CD4-positive, alpha-beta T cell treated with Interleukin-1 beta for 1 hour (primary cell): ENCODE measurements around the gene KCNMA1.

ENCODE experiments used
- DNase-seq, 2 donors: peaks; one replicate each; pipeline ENCODE4 v3.0.0-alpha.2; 2020 to 2022

KCNMA1 gene

GRCh38 chr10:77504196-77504872, 133.3 kb downstream of the KCNMA1 start:
- no peak for DNase-seq

- DNase-seq, result no peak
These were observed 135.8 kb downstream of the KCNMA1 start for GRCh38 chr10:77501846-77502261.

- no peak for DNase-seq
These were observed 136.3 kb downstream of the KCNMA1 start for GRCh38 chr10:77501152-77501845.

- no peak for DNase-seq
These were observed 136.9 kb downstream of the KCNMA1 start for GRCh38 chr10:77500754-77501151.

- no peak for DNase-seq
These were observed 138.8 kb downstream of the KCNMA1 start for GRCh38 chr10:77498829-77499228.

- DNase-seq, result no peak
These were observed 139.4 kb downstream of the KCNMA1 start for GRCh38 chr10:77498210-77498609.

- DNase-seq, result no peak
These were observed 139.9 kb downstream of the KCNMA1 start for GRCh38 chr10:77497748-77498147.

GRCh38 chr10:77496941-77497420, 140.6 kb downstream of the KCNMA1 start:
- DNase-seq, result no peak

- no peak for DNase-seq
These were observed 142.7 kb downstream of the KCNMA1 start for GRCh38 chr10:77494756-77495541.

GRCh38 chr10:77494327-77494726, 143.3 kb downstream of the KCNMA1 start:
- DNase-seq, result no peak

GRCh38 chr10:77493851-77494261, 143.8 kb downstream of the KCNMA1 start:
- no peak for DNase-seq

GRCh38 chr10:77493239-77493806, 144.3 kb downstream of the KCNMA1 start:
- DNase-seq, result no peak

GRCh38 chr10:77492368-77492994, 145.1 kb downstream of the KCNMA1 start:
- DNase-seq, result no peak

- DNase-seq, result no peak
These were observed 146.9 kb downstream of the KCNMA1 start for GRCh38 chr10:77490534-77491314.

- DNase-seq, result no peak
These were observed 151.1 kb downstream of the KCNMA1 start for GRCh38 chr10:77486517-77486916.

GRCh38 chr10:77485847-77486246, 151.8 kb downstream of the KCNMA1 start:
- no peak for DNase-seq

GRCh38 chr10:77482072-77482471, 155.5 kb downstream of the KCNMA1 start:
- no peak for DNase-seq

- DNase-seq, result no peak
These were observed 158.0 kb downstream of the KCNMA1 start for GRCh38 chr10:77479586-77479985.

GRCh38 chr10:77478962-77479359, 158.6 kb downstream of the KCNMA1 start:
- no peak for DNase-seq

- DNase-seq, result no peak
These were observed 159.2 kb downstream of the KCNMA1 start for GRCh38 chr10:77478247-77478961.

GRCh38 chr10:77475522-77475921, 162.1 kb downstream of the KCNMA1 start:
- no peak for DNase-seq
